ENCODE results near the gene SLC37A1. TPM values are rescaled to one million over a fixed set of nuclear protein-coding genes. Genes with fewer than 3 reads are reported as not detected.
A peak's percentile ranks its signal among the peaks of the same experiment; 100 is the strongest.

Gene SLC37A1
- total and polyA plus RNA-seq, 8 donors: 4.7 to 14.3 (median 7.9) TPM

- Histone ChIP-seq H3K27me3 (no peaks in the 10 kb centered on the region), H3K4me1 (no peaks in the 10 kb centered on the region), H3K9me3 (no peaks in the 10 kb centered on the region), H3K36me3 (peaks cover 0 to 22% (median 0%) of the 10 kb centered on the region in 3 donors), H3K27ac (peak overlapping the region in 1 of 4 donors; percentile 15), H3K4me3 (no peak overlapping the region)
- FAIRE-seq: no peak
- intact Hi-C loops (cut with DNase I): no loop called here
- peak in 2 of 6 donors; percentile 44 to 48 for DNase-seq
- peak in 3 of 4 donors; percentile 8 to 67 (median 52) for ATAC-seq
- WGBS, 2 donors: 87 to 89% methylated on average over 28 of the region's 28 CpGs
- TF ChIP-seq CTCF (IDR thresholded peaks at IDR 0.05): no peak
Observed at GRCh38 chr21:42534421-42535378, 21.0 kb downstream of the SLC37A1 start.

- 75 to 78% methylated on average over 17 of the region's 17 CpGs for WGBS, 2 donors
- no peaks in the 10 kb centered on the region for H3K4me1 ChIP-seq
- no peak overlapping the region for H3K4me3 ChIP-seq
- FAIRE-seq (no peak), DNase-seq (peak in 1 of 6 donors; percentile 37), ATAC-seq (no peak)
- H3K27me3 ChIP-seq: no peaks in the 10 kb centered on the region
- H3K9me3 ChIP-seq: no peaks in the 10 kb centered on the region
- H3K36me3 ChIP-seq: peaks cover 0 to 22% (median 0%) of the 10 kb centered on the region in 3 donors
- no peak overlapping the region for H3K27ac ChIP-seq
- TF ChIP-seq CTCF (IDR thresholded peaks at IDR 0.05): no peak
- intact Hi-C loops (cut with DNase I): no loop called here
Observed at GRCh38 chr21:42535602-42536171, 22.0 kb downstream of the SLC37A1 start.

- intact Hi-C loops (cut with DNase I): no loop called here
- DNase-seq (no peak), ATAC-seq (no peak), FAIRE-seq (no peak)
- Histone ChIP-seq H3K27me3 (no peaks in the 10 kb centered on the region), H3K4me1 (no peaks in the 10 kb centered on the region), H3K4me3 (no peak overlapping the region), H3K36me3 (peaks cover 0 to 22% (median 0%) of the 10 kb centered on the region in 3 donors), H3K9me3 (no peaks in the 10 kb centered on the region), H3K27ac (no peak overlapping the region)
- 86 to 93% methylated on average over 8 of the region's 8 CpGs for WGBS, 2 donors
- no peak for TF ChIP-seq CTCF (IDR thresholded peaks at IDR 0.05)
Observed at GRCh38 chr21:42536601-42537000, 22.9 kb downstream of the SLC37A1 start.

- Histone ChIP-seq H3K27ac (no peak overlapping the region), H3K4me3 (no peak overlapping the region), H3K36me3 (peaks cover 0 to 22% (median 0%) of the 10 kb centered on the region in 3 donors), H3K9me3 (no peaks in the 10 kb centered on the region), H3K27me3 (no peaks in the 10 kb centered on the region), H3K4me1 (no peaks in the 10 kb centered on the region)
- TF ChIP-seq CTCF (IDR thresholded peaks at IDR 0.05): no peak
- WGBS, 2 donors: 69 to 70% methylated on average over 4 of the region's 4 CpGs
- peak in 2 of 4 donors; percentile 43 to 50 for ATAC-seq
- intact Hi-C loops (cut with DNase I): no loop called here
- FAIRE-seq: no peak
- DNase-seq: no peak
Observed at GRCh38 chr21:42537106-42537742, 23.6 kb downstream of the SLC37A1 start.
